Raji (cell line): ENCODE results near the gene MIA2.

Experiments
- POLR2A ChIP-seq: IDR thresholded peaks from 2 replicates; pipeline ENCODE4 v1.6.1; 2011; ENCODE audit warnings: low read depth, low read length, control low read depth; ENCODE audit not compliant: insufficient read depth

MIA2 gene

GRCh38 chr14:39265033-39265432 lies 31.3 kb downstream of the MIA2 start:
- TF ChIP-seq POLR2A, result no peak

- TF ChIP-seq POLR2A, result no peak
These were observed 32.2 kb downstream of the MIA2 start for GRCh38 chr14:39265806-39266524.

DNA sequence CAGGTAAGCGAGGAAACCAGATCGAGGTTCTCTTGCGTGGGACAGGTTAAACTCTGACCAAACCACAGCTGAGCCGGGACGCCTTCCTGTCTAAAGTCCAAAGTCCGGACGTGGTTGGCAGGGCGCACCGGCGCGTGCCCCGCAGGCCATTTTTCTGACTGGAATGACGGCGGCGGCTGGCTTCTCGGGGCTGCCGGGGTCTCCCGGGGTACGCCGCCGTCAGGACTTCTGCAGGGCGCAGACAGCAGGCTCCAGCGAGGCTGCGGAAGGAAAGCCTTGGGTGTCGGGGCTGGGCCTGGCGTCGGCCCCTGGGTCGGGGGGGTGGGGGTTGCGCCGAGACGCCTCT lies 32.8 kb downstream of the MIA2 start:
- TF ChIP-seq POLR2A, result no peak

- TF ChIP-seq POLR2A, result peak; percentile 77
These were observed 33.3 kb downstream of the MIA2 start for GRCh38 chr14:39266871-39267607.

DNA sequence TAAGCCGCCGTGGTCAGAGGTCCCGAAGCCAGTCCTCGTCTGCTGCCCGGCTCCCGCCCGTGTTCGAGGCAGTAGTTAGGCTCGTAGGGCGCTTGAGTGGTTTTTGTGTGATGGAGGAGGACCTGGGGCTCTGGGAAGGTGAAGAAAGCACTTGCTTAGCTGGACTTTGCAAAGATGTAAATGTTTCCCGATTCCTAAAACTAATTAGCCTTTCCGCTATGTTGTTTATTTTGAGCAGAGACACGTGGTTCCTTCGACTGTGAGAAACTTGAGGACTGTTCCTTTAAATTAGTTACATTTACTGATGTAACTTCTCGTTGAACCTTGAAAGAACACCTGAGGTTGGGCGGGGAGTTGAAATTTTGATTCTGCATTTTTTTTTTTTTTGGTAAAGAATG lies 33.9 kb downstream of the MIA2 start:
- no peak; the same call in 1 of the 2 replicates for TF ChIP-seq POLR2A

DNA sequence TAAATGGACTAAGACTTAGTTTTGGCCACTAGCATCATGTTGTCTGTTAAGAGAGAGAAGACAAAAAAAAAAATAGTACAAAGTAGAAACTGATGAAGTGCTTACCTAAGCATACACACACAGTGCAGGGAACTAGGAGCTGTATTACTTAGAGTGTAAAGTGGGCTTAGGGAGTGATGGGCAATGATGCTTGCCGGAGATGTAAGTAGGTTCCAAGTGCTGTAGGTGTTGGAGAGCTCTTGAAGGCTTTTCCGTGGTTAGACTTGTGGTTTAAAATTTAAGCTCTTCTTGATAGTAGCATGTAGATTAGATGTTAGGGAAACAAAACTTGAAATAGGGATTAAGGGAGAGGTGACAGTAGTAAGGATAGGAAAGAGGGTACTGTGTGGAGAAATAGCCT lies 34.7 kb downstream of the MIA2 start:
- TF ChIP-seq POLR2A, result no peak

- TF ChIP-seq POLR2A, result no peak
These were observed 39.2 kb downstream of the MIA2 start for GRCh38 chr14:39272918-39273317.

DNA sequence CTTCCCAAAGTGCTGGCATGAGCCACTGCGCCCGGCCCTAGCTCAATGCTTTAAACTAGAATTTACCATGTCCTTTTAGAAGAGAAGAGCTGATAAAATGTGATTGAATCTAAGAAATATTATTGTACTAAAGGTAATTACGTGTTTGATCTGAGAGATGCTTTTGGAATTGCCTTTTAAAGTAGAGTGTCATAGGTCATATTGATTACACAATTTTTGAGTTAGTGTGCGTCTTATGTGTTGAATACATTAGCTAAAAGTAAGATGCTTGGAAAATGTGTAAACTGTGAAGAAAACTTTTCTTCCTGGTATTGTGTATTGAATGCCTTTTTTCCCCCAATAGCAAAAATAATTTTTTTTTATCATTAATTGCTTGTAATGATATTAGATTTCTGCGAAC lies 41.7 kb downstream of the MIA2 start:
- no peak for TF ChIP-seq POLR2A

DNA sequence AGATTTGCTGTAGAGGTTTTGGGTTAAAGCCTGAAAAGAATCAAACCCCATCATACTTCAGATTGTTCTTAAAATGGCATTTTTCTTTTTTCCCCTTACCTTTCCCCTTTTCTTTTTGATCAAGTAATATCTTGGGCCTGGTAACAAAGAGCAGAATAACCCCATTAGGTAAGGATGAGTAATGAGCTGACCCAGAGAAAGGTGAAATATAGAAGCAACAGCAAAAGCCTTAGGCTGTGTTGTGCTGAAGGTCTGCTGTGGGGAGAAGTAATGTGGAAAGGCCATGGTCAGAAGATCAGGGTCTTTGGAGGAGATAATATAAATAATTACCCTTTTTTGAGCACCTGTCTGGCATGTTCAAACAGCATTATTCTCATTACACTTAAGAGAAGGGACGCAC lies 42.3 kb downstream of the MIA2 start:
- no peak for TF ChIP-seq POLR2A

DNA sequence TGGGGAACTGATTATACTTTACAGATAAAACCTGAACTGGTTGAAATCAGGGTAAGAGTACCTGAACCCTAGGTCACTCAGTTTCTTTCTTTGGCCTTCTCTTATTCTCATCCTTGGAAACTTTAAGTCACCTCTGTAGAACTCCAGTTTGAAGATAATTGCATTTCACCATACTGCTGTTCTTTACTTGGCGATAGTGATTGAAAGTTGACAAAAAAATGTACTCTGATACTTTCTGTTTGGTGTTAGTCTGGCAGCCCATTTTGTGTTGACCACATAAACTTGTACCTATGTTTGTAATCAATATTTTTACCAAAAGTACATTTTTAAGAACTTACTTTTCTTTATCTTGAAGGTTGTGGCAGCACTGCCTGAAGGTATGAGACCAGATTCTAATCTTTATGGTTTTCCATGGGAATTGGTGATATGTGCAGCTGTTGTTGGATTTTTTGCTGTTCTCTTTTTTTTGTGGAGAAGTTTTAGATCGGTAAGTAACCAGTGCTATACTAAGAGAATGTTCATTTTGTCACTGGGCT lies 42.9 kb downstream of the MIA2 start:
- TF ChIP-seq POLR2A, result no peak

GRCh38 chr14:39279515-39279914 lies 45.8 kb downstream of the MIA2 start:
- TF ChIP-seq POLR2A, result no peak

DNA sequence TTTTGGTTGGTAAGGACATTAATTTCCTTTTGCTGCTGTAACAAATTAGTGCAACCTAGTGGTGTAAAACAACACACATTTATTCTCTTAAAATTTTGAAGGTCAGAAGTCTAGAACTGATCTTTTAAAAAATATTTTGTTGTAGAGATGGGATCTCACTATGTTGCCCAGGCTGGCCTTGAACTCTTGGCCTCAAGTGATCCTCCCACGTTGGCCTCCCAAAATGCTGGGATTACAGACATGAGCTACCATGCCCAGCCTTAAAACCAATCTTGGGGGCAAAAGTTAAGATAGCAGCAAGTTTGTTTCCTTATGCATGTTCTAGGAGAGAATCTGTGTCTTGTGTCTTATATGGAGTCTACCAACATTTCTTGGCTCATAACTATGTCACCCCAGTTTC lies 55.8 kb downstream of the MIA2 start:
- no peak for TF ChIP-seq POLR2A

GRCh38 chr14:39291701-39292100 lies 58.0 kb downstream of the MIA2 start:
- no peak for TF ChIP-seq POLR2A

DNA sequence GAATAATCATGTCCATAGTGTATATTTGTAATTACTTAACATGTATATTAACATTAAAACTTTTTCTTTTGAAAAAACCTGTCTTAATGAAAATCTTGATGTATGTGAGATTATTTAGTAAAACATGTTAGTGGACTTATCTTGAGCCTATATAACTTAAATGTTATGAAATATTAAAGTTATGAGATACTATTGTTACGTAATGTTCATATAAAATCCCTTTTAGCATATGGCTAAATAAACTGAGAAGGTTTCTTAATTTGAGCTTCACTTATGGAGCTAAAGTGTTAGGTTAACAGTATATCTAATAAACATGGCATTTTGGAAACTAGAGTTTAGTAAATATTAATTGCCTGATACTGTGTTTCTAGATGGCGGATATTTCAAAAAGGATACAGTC lies 59.9 kb downstream of the MIA2 start:
- no peak for TF ChIP-seq POLR2A

- no peak for TF ChIP-seq POLR2A
These were observed 68.6 kb downstream of the MIA2 start for GRCh38 chr14:39302124-39302810.

- no peak for TF ChIP-seq POLR2A
These were observed 69.4 kb downstream of the MIA2 start for GRCh38 chr14:39303115-39303514.
